Aorta (tissue), 5 donors: Measurements from ENCODE around the gene SLC39A8. TPM values are rescaled to one million over a fixed set of nuclear protein-coding genes. Genes with fewer than 3 reads are reported as not detected.
"Not testable (repeated sequence)": the region's sequence is repeated elsewhere in the genome, so short reads cannot be mapped to it uniquely, and the experiment has no call there.

Source experiments
- ATAC-seq: fragments of 200-7000 bp; cut with Tn5 transposase; one replicate; pipeline ENCODE4 v1.9.1; 2022; ENCODE audit warnings: moderate library complexity; ENCODE audit not compliant: low FRiP score
- DNase-seq, 2 donors: peaks; one replicate each; pipeline ENCODE4 v3.0.0-alpha.2; 2020
- H3K27ac ChIP-seq, 2 donors: one replicate each; pipeline ENCODE4 v1.5.1; 2013; ENCODE audit warnings: low read length in 2 of 2, mild to moderate bottlenecking in 2 of 2, moderate library complexity in 2 of 2, control low read depth in 1 of 2, inconsistent platforms in 1 of 2, low read depth in 1 of 2
- H3K27me3 ChIP-seq, 2 donors: one replicate each; pipeline ENCODE4 v1.6.1; 2013; ENCODE audit warnings: control low read depth in 1 of 2, low read length in 1 of 2, mild to moderate bottlenecking in 1 of 2, moderate library complexity in 1 of 2; ENCODE audit not compliant: insufficient read depth in 2 of 2, control insufficient read depth in 1 of 2
- H3K36me3 ChIP-seq, 2 donors: one replicate each; pipeline ENCODE4 v1.6.1; 2013; ENCODE audit warnings: control low read depth in 1 of 2, low read length in 1 of 2, mild to moderate bottlenecking in 1 of 2; ENCODE audit not compliant: insufficient read depth in 2 of 2, control insufficient read depth in 1 of 2
- H3K4me1 ChIP-seq, 2 donors: one replicate each; pipeline ENCODE4 v1.6.1; 2013; ENCODE audit warnings: low read length in 2 of 2, control low read depth in 1 of 2, mild to moderate bottlenecking in 1 of 2, moderate library complexity in 1 of 2; ENCODE audit not compliant: insufficient read depth in 2 of 2, control insufficient read depth in 1 of 2
- H3K4me3 ChIP-seq, 2 donors: one replicate each; pipeline ENCODE4 v1.5.1; 2013; ENCODE audit warnings: low read length in 2 of 2, control low read depth in 1 of 2, mild to moderate bottlenecking in 1 of 2
- H3K9me3 ChIP-seq: one replicate; pipeline ENCODE4 v1.6.1; 2013; ENCODE audit warnings: mild to moderate bottlenecking, low read length; ENCODE audit not compliant: control insufficient read depth
- WGBS, 2 donors: extraction: QIAGEN DNeasy Blood & Tissue Kit; methylation state at CpG; one replicate each; pipeline ENCODE4 v1.1.7; 2013; 5-methylcytosine and 5-hydroxymethylcytosine counted together
- intact Hi-C, 2 donors: fragments of 100-400 bp; cut with DNase I; formaldehyde crosslinking; loops; one replicate each; pipeline versions ENCODE4 v1.14.2 to v1.15.0; 2022
- polyA plus RNA-seq, 2 donors: library from polyadenylated mRNA; stranded (reverse); fragments of 200-250 nt; gene quantifications; one replicate each; pipeline ENCODE4 v1.2.3, GENCODE V29; 2013
- total RNA-seq, 2 donors: library from RNA; stranded (reverse); fragmentation: NEBNext Ultra II Directional; extraction: Animal tissue kit (Norgen Biotek cat#: 25700); gene quantifications; one replicate each; pipeline ENCODE4 v1.2.1, GENCODE V29; 2021
- donor health status: healthy with polysubstance abuse.
- donor health status: Bipolar disorder and iron deficiency.
- donor health status: DM: no; HTN: no; CAD: no.
- donor health status: DM: no; HTN: no; CAD: no.
- donor health status: DM: yes; HTN: yes; CAD: no.

Gene SLC39A8
- total and polyA plus RNA-seq, 4 donors, result 1.2 to 31.3 (median 9.6) TPM

- ATAC-seq (no peak), DNase-seq (no peak)
- 75 to 78% methylated on average over 3 of the region's 3 CpGs for WGBS, 2 donors
- Histone ChIP-seq H3K27me3 (no peaks in the 10 kb centered on the region), H3K36me3 (no peaks in the 10 kb centered on the region), H3K4me1 (peaks cover 0 to 2% of the 10 kb centered on the region in 2 donors), H3K9me3 (no peaks in the 10 kb centered on the region), H3K4me3 (no peak overlapping the region), H3K27ac (no peak overlapping the region)
- intact Hi-C loops, result no loop called here
Observed at GRCh38 chr4:102358128-102358527, 12.8 kb upstream of the SLC39A8 start.

GRCh38 chr4:102357637-102358036, 12.4 kb upstream of the SLC39A8 start:
- H3K27me3 ChIP-seq, H3K4me1 ChIP-seq, H3K27ac ChIP-seq, DNase-seq, H3K4me3 ChIP-seq, H3K9me3 ChIP-seq, H3K36me3 ChIP-seq, intact Hi-C loops, ATAC-seq: not testable (repeated sequence)

DNA sequence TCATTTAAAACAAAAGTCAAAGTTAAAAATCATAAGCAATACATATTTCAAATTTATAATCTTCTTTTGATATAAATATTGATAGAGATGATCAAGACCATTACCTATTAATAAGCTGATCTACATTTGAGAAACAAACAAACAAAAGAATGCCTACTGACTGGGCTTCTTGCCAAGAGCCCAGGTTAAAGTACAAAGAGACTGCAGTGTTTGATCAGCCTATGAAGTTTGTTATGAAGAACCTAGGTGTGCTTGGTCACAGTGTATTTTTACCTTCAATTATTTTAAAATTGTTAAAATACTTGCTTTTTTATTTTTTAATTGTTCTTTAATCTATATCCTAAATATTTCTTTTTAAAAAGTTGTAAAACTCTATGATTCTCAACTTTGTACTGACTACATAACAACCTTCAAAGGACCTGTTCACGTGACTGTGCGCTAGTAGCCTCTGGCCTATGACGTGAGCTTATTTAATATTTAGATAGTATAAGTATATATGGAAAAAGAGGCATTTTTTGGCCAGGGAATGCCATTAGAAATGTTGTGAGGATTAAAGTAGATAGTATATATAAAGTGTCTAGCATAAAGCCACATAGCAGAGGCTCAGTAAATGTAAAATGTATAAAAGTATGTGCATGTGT, 11.4 kb upstream of the SLC39A8 start:
- H3K27me3 ChIP-seq, result no peaks in the 10 kb centered on the region
- peaks cover 0 to 2% of the 10 kb centered on the region in 2 donors for H3K4me1 ChIP-seq
- H3K27ac ChIP-seq, result no peak overlapping the region
- WGBS, 2 donors, result 95 to 98% methylated on average over 3 of the region's 3 CpGs
- DNase-seq (no peak), ATAC-seq (no peak)
- no peaks in the 10 kb centered on the region for H3K36me3 ChIP-seq
- H3K9me3 ChIP-seq, result no peaks in the 10 kb centered on the region
- intact Hi-C loops, result no loop called here
- H3K4me3 ChIP-seq, result no peak overlapping the region

DNA sequence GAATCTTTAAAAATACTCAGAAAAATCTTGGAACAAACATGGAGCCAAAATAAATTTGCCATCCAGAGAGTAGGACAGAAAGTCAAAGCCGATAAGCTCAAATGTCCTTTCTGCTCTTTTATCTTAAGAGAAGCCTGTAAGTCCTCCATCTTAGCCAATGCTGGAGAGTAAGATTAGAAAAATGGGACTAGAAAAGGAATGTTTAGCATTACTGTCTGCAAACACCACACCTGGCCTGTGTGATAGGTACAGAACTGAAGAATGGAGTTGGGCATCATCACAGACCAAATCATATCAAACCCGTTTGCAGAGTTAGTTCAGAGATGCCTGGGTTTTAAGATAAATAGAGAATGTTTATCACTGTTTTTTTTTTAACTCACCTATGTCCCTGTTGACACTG, 10.5 kb upstream of the SLC39A8 start:
- ATAC-seq (no peak), DNase-seq (no peak)
- no peaks in the 10 kb centered on the region for H3K9me3 ChIP-seq
- H3K36me3 ChIP-seq, result no peaks in the 10 kb centered on the region
- H3K4me1 ChIP-seq, result peaks cover 0 to 2% of the 10 kb centered on the region in 2 donors
- H3K4me3 ChIP-seq, result no peak overlapping the region
- intact Hi-C loops, result no loop called here
- H3K27ac ChIP-seq, result no peak overlapping the region
- H3K27me3 ChIP-seq, result no peaks in the 10 kb centered on the region
- WGBS, 2 donors, result 38 to 46% methylated on average over 2 of the region's 2 CpGs

DNA sequence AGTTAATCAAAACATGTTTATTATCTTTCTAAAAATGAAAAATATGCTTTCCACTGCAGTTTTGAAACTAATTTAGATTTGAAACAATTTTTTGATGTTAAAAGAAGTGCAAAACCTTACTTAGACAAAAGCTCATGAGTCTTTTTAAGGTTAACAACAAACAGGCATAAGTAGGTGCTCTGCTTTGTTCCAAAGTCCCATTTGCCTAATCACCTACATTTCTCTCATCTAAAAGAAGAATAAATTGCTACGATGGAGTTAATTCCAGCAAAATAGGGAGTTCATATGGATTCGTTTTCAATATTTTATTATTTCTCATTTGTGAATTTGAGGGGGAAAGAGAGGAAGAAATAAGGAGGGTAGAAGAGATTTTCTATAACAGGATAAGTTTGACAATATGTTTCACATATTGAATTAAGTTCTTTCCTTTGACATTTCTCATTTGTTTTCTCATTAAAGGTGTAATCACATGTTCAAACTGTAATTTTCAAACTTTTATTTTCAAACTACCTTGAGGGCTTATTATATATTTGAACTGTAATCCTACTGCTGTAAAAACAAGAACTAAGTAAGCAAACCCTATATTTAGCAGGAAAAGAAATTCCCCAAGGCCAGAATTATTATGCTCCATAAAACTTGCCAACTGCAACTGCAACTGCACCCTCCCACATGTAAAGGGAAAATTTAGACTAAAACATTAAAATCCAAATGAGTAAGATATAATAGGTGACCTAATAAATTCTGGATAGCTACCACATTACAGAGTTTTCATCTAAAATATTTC, 9.6 kb upstream of the SLC39A8 start:
- ATAC-seq (no peak), DNase-seq (no peak)
- intact Hi-C loops, result no loop called here
- no peaks in the 10 kb centered on the region for H3K9me3 ChIP-seq
- no peak overlapping the region for H3K27ac ChIP-seq
- H3K4me3 ChIP-seq, result no peak overlapping the region
- H3K27me3 ChIP-seq, result no peaks in the 10 kb centered on the region
- H3K4me1 ChIP-seq, result peaks cover 0 to 2% of the 10 kb centered on the region in 2 donors
- H3K36me3 ChIP-seq, result no peaks in the 10 kb centered on the region
- 57 to 67% methylated on average over 2 of the region's 2 CpGs for WGBS, 2 donors

- DNase-seq (no peak), ATAC-seq (no peak)
- WGBS, 2 donors, result 87 to 88% methylated on average over 6 of the region's 6 CpGs
- Histone ChIP-seq H3K27ac (no peak overlapping the region), H3K36me3 (no peaks in the 10 kb centered on the region), H3K9me3 (no peaks in the 10 kb centered on the region), H3K4me1 (peaks cover 0 to 2% of the 10 kb centered on the region in 2 donors), H3K4me3 (no peak overlapping the region), H3K27me3 (no peaks in the 10 kb centered on the region)
- intact Hi-C loops, result no loop called here
Observed at GRCh38 chr4:102352781-102353180, 7.5 kb upstream of the SLC39A8 start.

DNA sequence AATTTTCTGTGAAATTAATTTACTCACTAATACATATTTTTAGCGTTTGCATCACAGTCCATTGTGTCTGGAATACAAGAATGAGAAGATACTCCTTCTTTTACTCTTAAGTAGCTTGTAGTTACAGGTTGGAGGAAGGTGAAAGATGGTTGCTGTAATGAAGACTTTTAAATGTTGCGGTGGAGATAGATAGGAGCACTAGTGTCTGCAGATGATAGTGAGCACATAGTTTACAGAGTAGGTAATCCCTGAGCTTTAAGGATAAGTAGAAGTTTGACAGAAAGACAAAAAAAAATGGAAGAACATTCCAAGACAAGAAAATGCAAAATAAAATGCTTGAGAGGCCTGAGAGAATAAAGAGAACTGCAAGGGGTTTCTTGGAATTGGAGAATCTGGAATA, 5.4 kb upstream of the SLC39A8 start:
- Histone ChIP-seq H3K27ac (no peak overlapping the region), H3K36me3 (no peaks in the 10 kb centered on the region), H3K27me3 (no peaks in the 10 kb centered on the region), H3K9me3 (no peaks in the 10 kb centered on the region), H3K4me3 (no peak overlapping the region), H3K4me1 (peaks cover 0 to 2% of the 10 kb centered on the region in 2 donors)
- no peak for DNase-seq
- intact Hi-C loops, result no loop called here
- WGBS, 2 donors, result 93 to 94% methylated on average over 2 of the region's 2 CpGs
- ATAC-seq, result no peak

GRCh38 chr4:102348701-102349100, 3.4 kb upstream of the SLC39A8 start:
- Histone ChIP-seq H3K4me3 (no peak overlapping the region), H3K4me1 (no peaks in the 10 kb centered on the region), H3K9me3 (no peaks in the 10 kb centered on the region), H3K36me3 (no peaks in the 10 kb centered on the region), H3K27me3 (no peaks in the 10 kb centered on the region), H3K27ac (no peak overlapping the region)
- DNase-seq (no peak), ATAC-seq (no peak)
- intact Hi-C loops, result loop anchor here in 1 of 2 donors (5.0 to 10.0 kb wide), 3 partner anchors 79 to 746 kb away; partner anchors contain the start of genes BDH2 and SLC9B1
- 70 to 72% methylated on average over 2 of the region's 2 CpGs for WGBS, 2 donors

GRCh38 chr4:102345795-102346100, 466 bp upstream of the SLC39A8 start:
- no peaks in the 10 kb centered on the region for H3K4me1 ChIP-seq
- H3K4me3 ChIP-seq, result peak overlapping the region in 1 of 2 donors; percentile 24
- DNase-seq, result no peak
- no peaks in the 10 kb centered on the region for H3K9me3 ChIP-seq
- no peaks in the 10 kb centered on the region for H3K36me3 ChIP-seq
- WGBS, 2 donors, result 9 to 18% methylated on average over 5 of the region's 5 CpGs
- H3K27me3 ChIP-seq, result no peaks in the 10 kb centered on the region
- no peak for ATAC-seq
- no peak overlapping the region for H3K27ac ChIP-seq
- intact Hi-C loops, result loop anchor here (1.0 to 10.0 kb wide), 4 partner anchors 82 to 749 kb away; partner anchors contain the start of genes BDH2 (in 1 of the 2) and SLC9B1 (in 1 of the 2)
